GM12878 (cell line): ENCODE measurements around the gene SPATS2L. TPM values are rescaled to one million over a fixed set of nuclear protein-coding genes. Genes with fewer than 3 reads are reported as not detected.

ENCODE experiments used
- CEBPZ ChIP-seq: fragments of 150-350 bp; IDR thresholded peaks from 2 replicates; pipeline ENCODE4 v1.6.1; 2016; ENCODE audit warnings: low read depth, low read length
- CHD1 ChIP-seq: IDR thresholded peaks from 2 replicates; pipeline ENCODE4 v1.6.1; 2012; ENCODE audit warnings: low read depth, low read length, improper control_type of control experiment
- DPF2 ChIP-seq: fragments of 450-650 bp; IDR thresholded peaks from 2 replicates; pipeline ENCODE4 v1.6.1; 2017; ENCODE audit warnings: mild to moderate bottlenecking
- EP300 ChIP-seq, 2 experiments: fragments of 150-350 bp in 1 of 2; IDR thresholded peaks; 2 replicates each; pipeline ENCODE4 v1.6.1; 2011 to 2012; ENCODE audit warnings: low read depth in 2 of 2, low read length in 2 of 2, borderline replicate concordance in 1 of 2, improper control_type of control experiment in 1 of 2, inconsistent platforms in 1 of 2; ENCODE audit not compliant: control insufficient read depth in 1 of 2
- HDGF ChIP-seq: fragments of 450-650 bp; IDR thresholded peaks from 2 replicates; pipeline ENCODE4 v1.6.1; 2016; ENCODE audit warnings: antibody characterized with exemption
- JUND ChIP-seq: IDR thresholded peaks from 2 replicates; pipeline ENCODE4 v1.6.1; 2012; ENCODE audit warnings: low read depth, mild to moderate bottlenecking, low read length, improper control_type of control experiment, moderate library complexity
- KLF5 ChIP-seq: fragments of 450-650 bp; IDR thresholded peaks from 2 replicates; pipeline ENCODE4 v1.6.1; 2014; ENCODE audit warnings: mild to moderate bottlenecking; ENCODE audit not compliant: partially characterized antibody
- NKRF ChIP-seq: fragments of 450-650 bp; conservative IDR thresholded peaks from 2 replicates; pipeline ENCODE4 v1.6.1; 2017; ENCODE audit warnings: mild to moderate bottlenecking, moderate library complexity
- RELA ChIP-seq: fragments of 450-650 bp; IDR thresholded peaks from 2 replicates; pipeline ENCODE4 v1.8.0; 2014; ENCODE audit warnings: borderline replicate concordance; ENCODE audit not compliant: partially characterized antibody
- SKIL ChIP-seq: fragments of 450-650 bp; IDR thresholded peaks from 2 replicates; pipeline ENCODE4 v1.6.1; 2017; ENCODE audit warnings: mild to moderate bottlenecking, low read depth, inconsistent platforms; ENCODE audit not compliant: poor library complexity, severe bottlenecking
- SUZ12 ChIP-seq: fragments of 200-600 bp; sonication (generic); IDR thresholded peaks from one replicate; pipeline ENCODE4 v1.6.1; 2018; ENCODE audit warnings: antibody characterized with exemption, mild to moderate bottlenecking; ENCODE audit not compliant: unreplicated experiment
- TAF1 ChIP-seq: IDR thresholded peaks from 2 replicates; pipeline ENCODE4 v1.6.1; 2011; ENCODE audit warnings: mild to moderate bottlenecking, low read depth, low read length, borderline replicate concordance
- ZBTB4 ChIP-seq: fragments of 450-650 bp; formaldehyde crosslinking; IDR thresholded peaks from 2 replicates; pipeline ENCODE4 v1.4.0; 2022; ENCODE audit warnings: mild to moderate bottlenecking, moderate library complexity
- polyA plus RNA-seq, 11 experiments: library from polyadenylated mRNA; depleted of rRNA in 4 of 11; unstranded in 6 of 11; stranded (reverse) in 5 of 11; fragments of >200 nt; fragmentation: Nextera tagmentation in 4 of 11; fragmentation: Illumina TruSeq in 1 of 11; extraction: Ambion mirVana in 4 of 11; extraction: Trizol in 1 of 11; gene quantifications; 1 replicate in 1 of 11; 2 replicates in 10 of 11; pipeline versions ENCODE4 v1.2.1 to v1.2.3, GENCODE V29; 2011 to 2016; ENCODE audit warnings: inconsistent platforms in 2 of 11, missing spikeins in 2 of 11, low read depth in 1 of 11
- total RNA-seq, 4 experiments: library from RNA; depleted of rRNA in 3 of 4; stranded (reverse); fragments of >200 nt in 3 of 4; fragmentation: Illumina TruSeq in 1 of 4; extraction: Trizol in 1 of 4; gene quantifications; 2 replicates each; pipeline versions ENCODE4 v1.2.1 to v1.2.3, GENCODE V29; 2013 to 2021

Gene SPATS2L
- total and polyA plus RNA-seq, 10 of the 15 experiments (the other 5 are each of a cell fraction or from before 2014, with no cell fraction given) = 5.2 to 30.0 (median 20.1) TPM

GRCh38 chr2:200351815-200352214, 45.3 kb downstream of the SPATS2L start (continued):
- no peak for TF ChIP-seq CEBPZ
- no peak for TF ChIP-seq DPF2
- no peak for TF ChIP-seq EP300 (IDR thresholded peaks at IDR 0.05; ENCODE audit: borderline replicate concordance in 1 of 2, control insufficient read depth in 1 of 2, low read depth in 2 of 2, low read length in 2 of 2)
- TF ChIP-seq ZBTB4 (CRISPR knock-in tag) = no peak
- TF ChIP-seq JUND = no peak
- TF ChIP-seq NKRF = no peak
- no peak for TF ChIP-seq KLF5
- TF ChIP-seq HDGF = no peak
- no peak for TF ChIP-seq RELA
- TF ChIP-seq SUZ12 = no peak
- no peak for TF ChIP-seq TAF1
- TF ChIP-seq SKIL = no peak
- TF ChIP-seq CHD1 = no peak
